Transverse colon (tissue), 4 donors: Measurements from ENCODE around the gene NAV3. TPM values are rescaled to one million over a fixed set of nuclear protein-coding genes. Genes with fewer than 3 reads are reported as not detected.

Source experiments
- DNase-seq: peaks from one replicate; pipeline ENCODE4 v3.0.0-alpha.2; 2019
- H3K27ac ChIP-seq, 4 donors: fragments of 200-600 bp; sonication (generic); 2 replicates each; pipeline ENCODE4 v1.5.1; 2016 to 2018; ENCODE audit warnings: inconsistent platforms in 4 of 4
- H3K27me3 ChIP-seq: fragments of 200-600 bp; sonication (generic); 2 replicates; pipeline ENCODE4 v1.5.1; 2017; ENCODE audit warnings: inconsistent platforms
- H3K36me3 ChIP-seq, 4 donors: fragments of 200-600 bp; sonication (generic); 2 replicates each; pipeline ENCODE4 v1.5.1; 2017 to 2019; ENCODE audit warnings: inconsistent platforms in 4 of 4
- H3K4me1 ChIP-seq, 4 donors: fragments of 200-600 bp; sonication (generic); 2 replicates each; pipeline ENCODE4 v1.5.1; 2017 to 2020; ENCODE audit warnings: inconsistent platforms in 4 of 4
- H3K4me3 ChIP-seq, 4 donors: fragments of 200-600 bp; sonication (generic); 1 replicate in 1 of 4; 2 replicates in 3 of 4; pipeline versions ENCODE4 v1.5.1 to v1.6.1; 2017 to 2019; ENCODE audit warnings: inconsistent platforms in 4 of 4
- H3K9me3 ChIP-seq, 2 donors: fragments of 200-600 bp; sonication (generic); 2 replicates each; pipeline ENCODE4 v1.5.1; 2017 to 2019; ENCODE audit warnings: inconsistent platforms in 2 of 2
- EP300 ChIP-seq: sonication (generic); formaldehyde crosslinking; IDR thresholded peaks from one replicate; pipeline ENCODE4 v1.6.1; 2017; ENCODE audit warnings: antibody characterized with exemption, low read depth
- POLR2A ChIP-seq: fragments of 450-650 bp; IDR thresholded peaks from one replicate; pipeline ENCODE4 v1.6.1; 2016; ENCODE audit warnings: antibody characterized with exemption, mild to moderate bottlenecking, moderate library complexity
- POLR2AphosphoS5 ChIP-seq, 3 donors: sonication (generic); formaldehyde crosslinking; IDR thresholded peaks; one replicate each; pipeline ENCODE4 v1.6.1; 2016; ENCODE audit warnings: antibody characterized with exemption in 3 of 3
- WGBS, 2 donors: methylation state at CpG; one replicate each; pipeline ENCODE4 v1.1.5; 2018; ENCODE audit warnings: low coverage in 1 of 2; 5-methylcytosine and 5-hydroxymethylcytosine counted together
- in situ Hi-C, 4 donors: fragments of 200-750 bp; cut with MboI; loops; one replicate each; pipeline versions ENCODE4 v1.15.0 to v1.15.1; 2017; ENCODE audit warnings: low sequenced_read_pairs in 3 of 4, low pct_ligation_motif_present in 1 of 4, low pct_unique_long_range_greater_than_20kb in 1 of 4
- intact Hi-C: fragments of 100-400 bp; cut with DNase I; formaldehyde crosslinking; loops from one replicate; pipeline ENCODE4 v1.15.1; 2023; ENCODE audit warnings: low total_unique reads
- total RNA-seq, 4 donors: library from RNA; depleted of rRNA; stranded (reverse); fragments of >200 nt; gene quantifications; one replicate each; pipeline ENCODE4 v1.1.0, GENCODE V29; 2016
- TF ChIP-seq, protein P1 (sequence below), 5 experiments: fragments of 200-600 bp in 3 of 5; fragments of 450-650 bp in 2 of 5; sonication (generic) in 3 of 5; IDR thresholded peaks; 1 replicate in 2 of 5; 2 replicates in 3 of 5; pipeline ENCODE4 v1.5.1; 2016 to 2017; ENCODE audit warnings: antibody characterized with exemption in 5 of 5, inconsistent platforms in 3 of 5, mild to moderate bottlenecking in 2 of 5, moderate library complexity in 1 of 5

Gene NAV3
- total RNA-seq, 4 donors from 2014 or later = 1.1 to 10.6 (median 3.6) TPM

DNA sequence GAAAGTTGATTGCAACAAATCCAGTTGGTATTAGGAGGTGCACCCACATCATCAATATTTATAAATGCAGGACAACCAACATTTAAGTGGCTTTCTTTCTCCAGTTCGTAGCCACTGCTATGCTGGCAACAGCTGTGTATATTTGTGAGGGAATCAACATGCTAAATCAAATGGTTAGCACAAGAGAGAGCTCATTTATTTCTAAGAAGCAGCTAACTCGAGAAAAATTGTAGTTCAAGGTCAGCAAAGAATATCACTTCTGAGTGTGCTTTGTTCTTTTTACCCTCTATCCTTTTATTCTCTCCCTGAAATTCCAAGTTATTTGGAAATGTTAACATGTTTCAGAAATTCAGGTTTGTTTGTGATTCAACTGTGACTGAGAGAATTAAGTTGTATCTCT lies 137.3 kb downstream of the NAV3 start:
- 27 to 42% methylated on average over 1 to 2 of the region's 2 CpGs for WGBS, 2 donors
- Histone ChIP-seq H3K4me3 (no peak overlapping the region), H3K36me3 (peaks cover 0 to 2% (median 0%) of the 10 kb centered on the region in 4 donors), H3K4me1 (no peaks in the 10 kb centered on the region), H3K27me3 (no peaks in the 10 kb centered on the region), H3K9me3 (no peaks in the 10 kb centered on the region), H3K27ac (no peak overlapping the region)
- DNase-seq = no peak
- intact Hi-C loops (no loop called here), in situ Hi-C loops (no loop called here)
- TF ChIP-seq EP300 = no peak
- TF ChIP-seq POLR2AphosphoS5 (IDR thresholded peaks at IDR 0.05) = no peak
- TF ChIP-seq, protein P1, sequence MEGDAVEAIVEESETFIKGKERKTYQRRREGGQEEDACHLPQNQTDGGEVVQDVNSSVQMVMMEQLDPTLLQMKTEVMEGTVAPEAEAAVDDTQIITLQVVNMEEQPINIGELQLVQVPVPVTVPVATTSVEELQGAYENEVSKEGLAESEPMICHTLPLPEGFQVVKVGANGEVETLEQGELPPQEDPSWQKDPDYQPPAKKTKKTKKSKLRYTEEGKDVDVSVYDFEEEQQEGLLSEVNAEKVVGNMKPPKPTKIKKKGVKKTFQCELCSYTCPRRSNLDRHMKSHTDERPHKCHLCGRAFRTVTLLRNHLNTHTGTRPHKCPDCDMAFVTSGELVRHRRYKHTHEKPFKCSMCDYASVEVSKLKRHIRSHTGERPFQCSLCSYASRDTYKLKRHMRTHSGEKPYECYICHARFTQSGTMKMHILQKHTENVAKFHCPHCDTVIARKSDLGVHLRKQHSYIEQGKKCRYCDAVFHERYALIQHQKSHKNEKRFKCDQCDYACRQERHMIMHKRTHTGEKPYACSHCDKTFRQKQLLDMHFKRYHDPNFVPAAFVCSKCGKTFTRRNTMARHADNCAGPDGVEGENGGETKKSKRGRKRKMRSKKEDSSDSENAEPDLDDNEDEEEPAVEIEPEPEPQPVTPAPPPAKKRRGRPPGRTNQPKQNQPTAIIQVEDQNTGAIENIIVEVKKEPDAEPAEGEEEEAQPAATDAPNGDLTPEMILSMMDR (IDR thresholded peaks at IDR 0.05) = no peak
- TF ChIP-seq POLR2A = no peak

DNA sequence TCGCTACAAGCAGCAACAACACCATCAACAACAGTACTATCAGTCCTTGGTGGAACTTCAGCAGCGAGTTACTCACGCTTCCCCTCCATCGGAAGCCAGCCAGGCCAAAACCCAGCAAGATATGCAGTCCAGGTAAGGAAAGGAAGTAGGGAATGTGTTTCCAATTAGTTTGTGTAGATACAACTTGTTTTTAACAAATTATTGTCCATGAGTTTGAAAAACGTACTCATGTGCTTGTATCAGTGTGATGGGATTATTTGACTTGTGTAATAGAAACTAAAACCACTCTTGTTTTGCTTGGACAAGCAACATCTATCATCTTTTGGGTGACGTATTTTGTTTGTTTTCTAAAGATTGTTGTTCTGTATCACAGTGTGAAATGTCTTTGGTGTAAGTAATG lies 137.9 kb downstream of the NAV3 start:
- H3K4me1 ChIP-seq = peaks cover 0 to 4% (median 0%) of the 10 kb centered on the region in 4 donors
- intact Hi-C loops (no loop called here), in situ Hi-C loops (no loop called here)
- H3K27me3 ChIP-seq = no peaks in the 10 kb centered on the region
- WGBS, 2 donors = 80 to 84% methylated on average over 6 of the region's 6 CpGs
- TF ChIP-seq POLR2A (no peak), EP300 (no peak), POLR2AphosphoS5 (IDR thresholded peaks at IDR 0.05) (no peak)
- TF ChIP-seq, protein P1 (IDR thresholded peaks at IDR 0.05) = no peak
- no peak for DNase-seq
- H3K9me3 ChIP-seq = no peaks in the 10 kb centered on the region
- H3K4me3 ChIP-seq = no peak overlapping the region
- no peak overlapping the region for H3K27ac ChIP-seq
- H3K36me3 ChIP-seq = peaks cover 0 to 2% (median 0%) of the 10 kb centered on the region in 4 donors

DNA sequence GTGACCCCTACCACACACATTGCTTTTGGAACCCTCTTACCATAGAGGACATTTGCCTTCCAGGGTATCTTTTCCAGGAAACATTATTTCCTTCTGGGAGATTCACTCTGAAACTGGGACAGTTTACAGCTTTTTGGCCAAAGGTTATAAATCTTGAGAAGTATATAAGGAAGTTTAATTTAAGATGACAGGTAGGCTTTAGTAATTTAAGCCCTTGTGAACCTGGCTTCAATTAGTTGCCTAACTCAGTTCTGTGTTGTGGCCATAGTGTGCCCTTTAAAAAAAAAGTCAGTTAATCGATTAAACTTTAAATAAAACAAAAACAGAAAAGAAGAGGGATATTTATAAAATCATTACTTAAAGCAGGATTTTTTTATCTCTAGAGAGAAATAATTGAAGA lies 142.9 kb downstream of the NAV3 start:
- no peaks in the 10 kb centered on the region for H3K27me3 ChIP-seq
- intact Hi-C loops (no loop called here), in situ Hi-C loops (no loop called here)
- H3K9me3 ChIP-seq = no peaks in the 10 kb centered on the region
- peaks cover 0 to 7% (median 2%) of the 10 kb centered on the region in 4 donors for H3K4me1 ChIP-seq
- H3K27ac ChIP-seq = no peak overlapping the region
- no peaks in the 10 kb centered on the region for H3K36me3 ChIP-seq
- DNase-seq = no peak
- WGBS, 2 donors = 64% methylated on average over 1 of the region's 1 CpG
- no peak overlapping the region for H3K4me3 ChIP-seq
- TF ChIP-seq EP300 (no peak), POLR2AphosphoS5 (IDR thresholded peaks at IDR 0.05) (no peak), POLR2A (no peak)
- TF ChIP-seq, protein P1 (IDR thresholded peaks at IDR 0.05) = no peak

DNA sequence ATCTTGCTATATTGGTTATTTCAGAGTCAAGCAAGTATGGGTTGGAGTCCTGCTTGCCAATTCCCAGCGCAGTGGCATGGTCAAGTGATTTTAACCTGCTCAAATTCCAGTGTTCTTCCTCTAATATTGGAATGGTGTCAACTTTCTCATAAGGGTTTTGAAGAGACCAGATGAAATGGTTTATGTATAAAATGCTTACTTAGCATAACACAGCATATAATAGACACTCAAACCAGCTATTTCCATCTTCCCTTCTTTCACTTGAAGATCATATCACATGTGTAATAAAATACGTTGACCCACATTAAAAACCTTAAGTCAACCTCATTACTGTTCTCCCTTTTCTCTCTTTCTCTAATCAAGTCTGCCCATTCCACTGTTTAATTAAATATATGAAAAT lies 144.0 kb downstream of the NAV3 start:
- DNase-seq = no peak
- intact Hi-C loops = no loop called here
- TF ChIP-seq POLR2AphosphoS5 (IDR thresholded peaks at IDR 0.05) (no peak), EP300 (no peak)
- Histone ChIP-seq H3K27me3 (no peaks in the 10 kb centered on the region), H3K9me3 (no peaks in the 10 kb centered on the region), H3K36me3 (no peaks in the 10 kb centered on the region), H3K27ac (no peak overlapping the region), H3K4me3 (no peak overlapping the region), H3K4me1 (peaks cover 0 to 7% (median 2%) of the 10 kb centered on the region in 4 donors)
- in situ Hi-C loops = no loop called here
- WGBS, 2 donors = 88 to 90% methylated on average over 1 to 2 of the region's 2 CpGs

DNA sequence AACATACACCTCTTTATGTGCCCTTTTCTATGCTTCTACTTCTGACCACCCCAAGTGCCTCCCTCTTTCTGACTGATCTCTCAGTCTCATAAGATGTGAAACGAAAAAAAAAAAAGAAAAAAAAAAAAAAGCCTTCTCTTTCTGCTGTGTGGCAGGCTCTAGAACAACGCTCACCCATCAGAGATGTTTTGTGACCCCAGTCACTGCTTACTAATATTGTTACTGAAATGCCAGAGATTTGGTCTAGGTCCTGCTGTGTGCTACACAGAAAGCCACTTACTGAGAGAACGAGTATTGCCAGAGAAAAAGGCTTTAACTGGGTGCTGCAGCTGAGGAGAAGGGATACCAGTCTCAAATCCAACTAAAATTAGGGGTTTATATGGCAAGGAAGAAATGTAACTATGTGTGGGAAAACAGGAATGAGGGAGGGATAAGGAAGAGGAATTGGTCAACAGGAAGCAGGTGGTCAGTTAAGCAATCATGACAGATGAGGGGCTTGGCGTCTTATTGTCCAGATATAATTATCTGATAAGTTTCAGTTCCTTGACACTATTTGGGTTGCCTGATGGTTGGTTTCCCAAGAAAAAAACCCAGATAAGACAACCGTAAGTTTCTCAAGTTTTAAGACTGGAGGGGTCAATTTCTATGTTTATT lies 149.0 kb downstream of the NAV3 start:
- Histone ChIP-seq H3K4me1 (no peaks in the 10 kb centered on the region), H3K27me3 (no peaks in the 10 kb centered on the region), H3K36me3 (no peaks in the 10 kb centered on the region), H3K27ac (no peak overlapping the region), H3K9me3 (no peaks in the 10 kb centered on the region), H3K4me3 (no peak overlapping the region)
- 71 to 72% methylated on average over 4 to 5 of the region's 5 CpGs for WGBS, 2 donors
- intact Hi-C loops = no loop called here
- no peak for DNase-seq
- in situ Hi-C loops = no loop called here
- no peak for TF ChIP-seq POLR2AphosphoS5 (IDR thresholded peaks at IDR 0.05)
- TF ChIP-seq POLR2A = no peak
- TF ChIP-seq, protein P1 (IDR thresholded peaks at IDR 0.05) = no peak
- TF ChIP-seq EP300 = no peak
